Measurements from ENCODE around the gene LDB1.
A peak's percentile ranks its signal among the peaks of the same experiment; 100 is the strongest.

The LDB1 gene

GRCh38 chr10:102148275-102148674 is 28.1 kb upstream of the LDB1 start:
- DNase-seq (ENCODE audit: low read depth in 1 of 2, low spot score in 1 of 2), result no peak
- H3K4me3 ChIP-seq (replicated peaks; ENCODE audit: insufficient read depth, low read length), result no peak overlapping the region
- TF ChIP-seq SPI1 (IDR thresholded peaks at IDR 0.05; ENCODE audit: borderline replicate concordance, low read depth), result no peak
- no peak for TF ChIP-seq POLR2AphosphoS5 (IDR thresholded peaks at IDR 0.05; ENCODE audit: low read depth)
- no peak for TF ChIP-seq REST (IDR thresholded peaks at IDR 0.05; ENCODE audit: insufficient replicate concordance, low read depth)
- TF ChIP-seq CTCF (IDR thresholded peaks at IDR 0.05; ENCODE audit: insufficient read depth, low read length), result no peak
- no peaks in the 10 kb centered on the region for H3K27me3 ChIP-seq (ENCODE audit: insufficient read depth, poor library complexity, severe bottlenecking)
- H3K27ac ChIP-seq (replicated peaks), result no peak overlapping the region

- no peak for DNase-seq (ENCODE audit: low read depth in 1 of 2, low spot score in 1 of 2)
- H3K27me3 ChIP-seq (ENCODE audit: insufficient read depth, poor library complexity, severe bottlenecking), result no peaks in the 10 kb centered on the region
- no peak overlapping the region for H3K27ac ChIP-seq (replicated peaks)
- H3K4me3 ChIP-seq (replicated peaks; ENCODE audit: insufficient read depth, low read length), result no peak overlapping the region
- no peak for TF ChIP-seq SPI1 (IDR thresholded peaks at IDR 0.05; ENCODE audit: borderline replicate concordance, low read depth)
- TF ChIP-seq GABPA (IDR thresholded peaks at IDR 0.05; ENCODE audit: low read depth), result no peak
- no peak for TF ChIP-seq REST (IDR thresholded peaks at IDR 0.05; ENCODE audit: insufficient replicate concordance, low read depth)
- no peak for TF ChIP-seq POLR2AphosphoS5 (IDR thresholded peaks at IDR 0.05; ENCODE audit: low read depth)
- no peak for TF ChIP-seq CTCF (IDR thresholded peaks at IDR 0.05; ENCODE audit: insufficient read depth, low read length)
These were observed 27.4 kb upstream of the LDB1 start for GRCh38 chr10:102147561-102147960.

- Histone ChIP-seq H3K4me3 (replicated peaks; ENCODE audit: insufficient read depth, low read length) (no peak overlapping the region), H3K27ac (replicated peaks) (no peak overlapping the region), H3K27me3 (ENCODE audit: insufficient read depth, poor library complexity, severe bottlenecking) (no peaks in the 10 kb centered on the region)
- TF ChIP-seq POLR2AphosphoS5 (IDR thresholded peaks at IDR 0.05; ENCODE audit: low read depth) (peak; percentile 49; the same call in 1 of the 2 replicates), GABPA (IDR thresholded peaks at IDR 0.05; ENCODE audit: low read depth) (no peak)
- DNase-seq (ENCODE audit: low read depth in 1 of 2, low spot score in 1 of 2), result no peak
These were observed 26.8 kb upstream of the LDB1 start for GRCh38 chr10:102146971-102147428.

GRCh38 chr10:102141583-102142107 is 21.5 kb upstream of the LDB1 start:
- H3K27me3 ChIP-seq (ENCODE audit: insufficient read depth, poor library complexity, severe bottlenecking), result no peaks in the 10 kb centered on the region
- H3K4me3 ChIP-seq (replicated peaks; ENCODE audit: insufficient read depth, low read length), result no peak overlapping the region
- TF ChIP-seq REST (IDR thresholded peaks at IDR 0.05; ENCODE audit: insufficient replicate concordance, low read depth) (no peak), SPI1 (IDR thresholded peaks at IDR 0.05; ENCODE audit: borderline replicate concordance, low read depth) (no peak), CTCF (IDR thresholded peaks at IDR 0.05; ENCODE audit: insufficient read depth, low read length) (no peak), GABPA (IDR thresholded peaks at IDR 0.05; ENCODE audit: low read depth) (no peak), POLR2AphosphoS5 (IDR thresholded peaks at IDR 0.05; ENCODE audit: low read depth) (no peak)
- DNase-seq (ENCODE audit: low read depth in 1 of 2, low spot score in 1 of 2), result no peak
- no peak overlapping the region for H3K27ac ChIP-seq (replicated peaks)
